HG03558 (cell line): ENCODE data around the gene NKD2.
"Not testable (repeated sequence)": the region's sequence is repeated elsewhere in the genome, so short reads cannot be mapped to it uniquely, and the experiment has no call there.

Experiments used
- ATAC-seq: cut with Tn5 transposase; IDR thresholded peaks from one replicate; pipeline ENCODE4 v1.9.1; 2021; ENCODE audit warnings: moderate number of reproducible peaks; ENCODE audit not compliant: unreplicated experiment; ENCODE audit errors: extremely low read depth

NKD2 gene

DNA sequence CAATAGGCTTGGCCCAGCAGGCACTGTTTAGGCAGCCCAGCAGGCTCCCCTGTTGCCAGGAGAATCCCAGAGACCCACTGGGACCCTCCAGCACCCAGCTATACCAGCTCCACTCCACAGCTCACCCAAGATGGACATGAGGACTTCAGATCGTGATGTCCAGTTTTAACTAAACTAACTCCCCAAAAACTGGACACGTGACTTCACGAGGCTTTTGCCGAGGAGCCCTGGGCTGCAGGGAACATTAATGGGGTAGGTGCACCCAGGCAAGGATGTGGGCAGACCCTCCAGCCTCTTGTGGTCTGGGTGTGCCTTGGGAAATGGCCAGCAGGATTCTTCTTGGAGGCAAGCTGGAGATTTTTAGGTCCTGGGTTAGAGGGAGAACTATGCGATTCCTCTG is 8.9 kb upstream of the NKD2 start:
- no peak for ATAC-seq

DNA sequence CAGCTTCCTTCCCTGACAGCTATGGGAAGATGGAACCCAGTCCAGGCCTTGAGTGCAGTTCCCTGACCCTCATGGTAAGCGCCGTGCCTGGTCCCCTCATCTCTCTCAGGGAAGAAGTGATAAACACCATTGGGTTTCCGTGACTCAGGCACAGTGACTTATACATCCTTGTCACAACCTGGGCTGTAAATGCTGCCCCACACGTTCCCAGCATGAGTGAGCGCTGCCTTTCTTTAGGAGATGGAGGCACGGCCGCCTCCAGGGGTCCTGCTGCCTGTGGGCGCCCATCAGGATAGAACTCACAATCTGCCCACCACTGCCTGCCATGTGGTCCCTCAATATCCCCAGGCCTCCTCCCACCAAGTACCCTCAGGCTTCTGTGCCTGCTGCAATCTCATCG is 8.3 kb upstream of the NKD2 start:
- no peak for ATAC-seq

DNA sequence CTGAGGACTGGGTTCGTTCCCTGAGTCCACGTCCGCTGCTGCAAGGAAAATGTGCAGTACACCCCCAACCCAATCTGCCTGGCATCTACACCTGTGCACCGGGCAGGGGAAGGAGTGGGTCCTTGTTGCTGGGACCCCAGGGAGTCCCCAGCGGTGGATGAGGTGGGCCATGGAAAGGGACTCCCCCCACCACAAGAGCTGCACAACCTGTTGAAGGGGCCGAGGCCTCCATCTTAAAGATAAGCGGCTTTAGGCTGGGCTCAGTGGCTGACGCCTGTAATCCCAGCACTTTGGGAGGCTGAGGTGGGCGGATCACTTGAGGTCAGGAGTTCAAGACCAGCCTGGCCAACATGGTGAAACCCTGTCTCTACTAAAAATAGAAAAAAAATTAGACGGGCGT is 7.8 kb upstream of the NKD2 start:
- not testable (repeated sequence) for ATAC-seq

DNA sequence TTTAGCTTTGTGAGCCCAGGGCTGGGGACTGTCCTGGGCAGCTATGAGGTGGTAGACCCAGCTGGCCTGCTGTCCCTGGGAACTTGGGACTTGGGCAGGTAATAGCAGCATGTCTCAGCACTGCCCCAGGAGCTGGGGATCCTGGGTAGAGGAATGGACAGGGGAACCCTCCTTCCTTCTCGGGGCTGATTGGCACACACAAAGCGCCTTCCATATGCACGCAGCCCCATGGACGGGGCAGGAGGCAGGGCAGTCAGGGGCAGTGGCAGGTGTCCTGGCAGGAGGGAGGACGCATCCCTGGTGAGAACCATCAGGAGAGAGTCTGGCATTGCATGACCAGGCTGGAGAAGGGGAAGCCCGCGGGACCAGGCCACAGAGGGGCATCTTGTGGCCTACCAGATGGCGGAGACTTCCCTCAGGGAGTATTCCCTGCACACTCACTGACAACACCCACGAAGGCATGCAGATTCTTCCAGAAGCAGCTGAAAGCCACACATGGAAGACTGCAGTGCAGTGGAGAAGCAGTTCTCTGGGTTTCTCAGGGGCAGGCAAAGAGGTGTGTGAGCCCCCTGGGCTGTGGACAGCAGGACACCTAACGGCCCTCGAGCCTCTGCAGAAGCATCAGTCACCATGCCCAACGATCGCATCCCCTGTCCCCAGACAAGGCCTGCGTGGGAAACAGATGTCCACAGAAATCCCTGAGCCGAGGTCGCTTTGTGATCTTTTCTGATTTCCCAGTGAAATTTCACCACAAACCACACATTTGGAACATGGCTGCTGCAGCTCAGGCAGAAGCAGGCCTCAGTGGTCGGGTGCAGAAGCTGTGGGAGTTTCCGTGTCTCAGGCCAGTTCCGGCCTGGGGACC is 7.0 kb upstream of the NKD2 start:
- ATAC-seq = no peak

DNA sequence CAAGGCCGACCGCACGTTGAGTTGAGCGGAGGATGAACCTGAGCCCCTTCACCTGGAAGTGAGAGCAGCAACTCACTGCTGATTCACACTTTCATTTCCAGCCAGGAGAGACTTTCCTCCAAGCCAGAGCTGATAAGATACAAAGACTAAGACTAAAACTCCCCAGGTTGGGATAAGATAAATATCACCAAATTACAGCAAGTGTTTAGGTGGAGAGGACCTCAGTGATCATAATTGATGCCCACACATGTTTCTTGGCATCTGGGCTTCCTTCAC is 6.4 kb upstream of the NKD2 start:
- ATAC-seq = no peak

DNA sequence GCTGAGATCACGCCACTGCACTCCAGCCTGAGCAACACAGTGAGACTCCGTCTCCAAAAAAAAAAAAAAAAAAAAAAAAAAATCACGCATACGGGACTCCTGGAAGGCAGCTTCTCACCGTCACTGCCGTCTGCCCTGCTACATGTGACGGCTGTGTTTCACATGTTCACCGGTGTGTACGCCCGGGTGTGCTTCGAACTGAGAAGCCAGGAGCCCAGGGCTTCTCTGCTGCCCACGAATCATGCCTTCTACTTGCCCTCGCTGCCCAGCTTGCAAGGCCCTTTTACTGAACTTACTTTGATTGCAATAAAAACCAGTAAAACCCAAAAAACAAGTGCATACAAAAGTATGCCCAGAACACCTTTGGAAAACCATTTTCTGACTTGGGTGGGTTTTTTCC is 5.8 kb upstream of the NKD2 start:
- ATAC-seq = no peak

DNA sequence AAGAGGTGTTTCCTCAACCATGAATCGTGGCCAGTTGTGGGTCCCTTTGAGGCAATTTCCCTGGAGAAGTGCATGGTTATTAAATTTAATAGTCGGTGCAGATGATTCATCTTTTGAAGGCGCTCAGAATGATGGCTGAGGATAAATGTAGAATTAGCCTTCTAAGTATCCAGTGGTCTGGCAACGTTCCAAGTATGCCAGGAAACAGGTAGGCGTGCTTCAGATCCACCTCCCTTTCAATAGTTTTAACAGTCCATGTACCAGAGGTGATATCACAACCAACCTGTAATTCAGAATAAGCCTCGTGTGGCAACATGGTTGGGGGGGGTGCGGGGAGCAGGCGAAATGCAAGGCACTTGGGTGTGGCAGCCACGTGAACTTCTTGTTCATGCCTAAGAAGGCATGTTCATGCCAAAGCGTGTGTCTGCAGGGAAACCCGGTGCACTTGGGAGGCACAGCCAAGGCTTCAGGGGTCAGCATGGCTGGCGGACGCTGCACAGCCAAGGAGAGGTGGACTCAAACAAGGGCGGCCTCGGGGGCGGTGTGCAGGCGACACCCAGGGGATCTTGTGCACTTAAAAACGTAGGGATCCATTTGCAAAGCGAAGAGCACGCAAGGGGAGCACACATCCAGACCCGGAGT is 5.2 kb upstream of the NKD2 start:
- no peak for ATAC-seq

DNA sequence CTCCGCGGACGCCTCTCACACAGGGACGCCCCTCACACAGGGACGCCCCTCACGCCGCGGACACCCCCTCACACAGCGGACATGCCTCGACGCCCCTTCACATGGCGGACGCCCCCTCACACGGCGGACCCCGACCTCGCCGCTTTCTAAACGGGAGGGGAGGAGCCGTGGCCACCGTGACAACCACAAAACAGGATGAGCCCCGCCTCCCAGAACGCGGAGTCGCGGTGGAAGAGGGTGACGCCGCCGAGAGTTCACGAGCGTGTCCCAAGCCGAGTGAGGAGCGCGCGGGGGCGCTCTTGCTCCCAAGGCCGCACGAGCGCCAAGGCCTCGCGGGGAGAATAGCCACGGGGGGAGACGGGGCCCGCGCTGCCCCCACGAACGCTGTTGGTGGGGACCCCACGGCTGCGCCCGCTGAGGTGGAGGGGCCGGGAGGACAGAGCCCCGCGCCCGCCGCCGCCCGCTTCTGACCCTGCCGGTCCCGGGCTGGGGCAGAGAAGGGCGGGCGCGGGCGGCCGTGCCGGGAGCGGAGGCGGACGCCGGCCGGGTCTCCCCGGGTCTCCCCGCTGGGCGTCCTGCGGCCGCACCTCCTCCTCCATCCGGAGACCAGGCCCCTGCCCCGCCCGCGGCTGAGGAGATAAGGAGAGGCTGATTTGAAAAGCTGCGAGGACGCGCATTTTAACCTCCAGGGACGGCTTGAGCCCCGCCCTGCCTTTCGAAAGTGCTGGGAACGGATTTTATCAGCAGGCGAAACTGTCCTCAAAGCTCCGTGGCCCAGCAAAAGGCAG is 3.9 kb upstream of the NKD2 start:
- ATAC-seq = no peak

DNA sequence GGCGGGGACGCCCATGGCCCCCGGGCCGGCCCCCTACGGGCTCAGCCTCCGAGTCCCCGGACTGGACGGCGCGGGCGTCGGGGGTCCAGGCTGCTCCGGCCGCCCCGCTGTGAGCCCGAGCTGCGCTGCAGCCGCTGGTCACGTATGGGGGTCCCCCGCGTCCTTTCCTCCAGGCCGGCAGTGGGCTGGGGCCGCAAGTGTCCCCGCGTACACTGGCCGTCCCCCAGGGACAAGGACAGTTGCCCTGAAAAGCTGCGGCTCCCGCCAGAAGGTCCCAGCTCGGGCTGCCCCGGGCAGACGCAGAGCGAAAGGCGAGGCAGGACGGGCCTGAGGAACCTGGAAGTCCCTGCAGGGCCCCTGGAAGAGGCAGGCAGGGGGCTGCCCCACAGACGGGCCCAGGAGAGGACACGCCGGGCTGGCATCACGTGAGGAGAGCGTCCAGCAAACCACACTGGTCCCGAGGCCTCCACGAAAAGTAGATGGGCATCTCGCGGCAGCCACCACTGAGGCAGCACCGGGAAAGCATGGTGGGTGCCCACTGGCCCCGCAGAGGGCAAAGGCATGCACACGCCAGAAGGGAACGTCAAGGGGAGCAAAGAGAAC is 3.3 kb upstream of the NKD2 start:
- no peak for ATAC-seq

DNA sequence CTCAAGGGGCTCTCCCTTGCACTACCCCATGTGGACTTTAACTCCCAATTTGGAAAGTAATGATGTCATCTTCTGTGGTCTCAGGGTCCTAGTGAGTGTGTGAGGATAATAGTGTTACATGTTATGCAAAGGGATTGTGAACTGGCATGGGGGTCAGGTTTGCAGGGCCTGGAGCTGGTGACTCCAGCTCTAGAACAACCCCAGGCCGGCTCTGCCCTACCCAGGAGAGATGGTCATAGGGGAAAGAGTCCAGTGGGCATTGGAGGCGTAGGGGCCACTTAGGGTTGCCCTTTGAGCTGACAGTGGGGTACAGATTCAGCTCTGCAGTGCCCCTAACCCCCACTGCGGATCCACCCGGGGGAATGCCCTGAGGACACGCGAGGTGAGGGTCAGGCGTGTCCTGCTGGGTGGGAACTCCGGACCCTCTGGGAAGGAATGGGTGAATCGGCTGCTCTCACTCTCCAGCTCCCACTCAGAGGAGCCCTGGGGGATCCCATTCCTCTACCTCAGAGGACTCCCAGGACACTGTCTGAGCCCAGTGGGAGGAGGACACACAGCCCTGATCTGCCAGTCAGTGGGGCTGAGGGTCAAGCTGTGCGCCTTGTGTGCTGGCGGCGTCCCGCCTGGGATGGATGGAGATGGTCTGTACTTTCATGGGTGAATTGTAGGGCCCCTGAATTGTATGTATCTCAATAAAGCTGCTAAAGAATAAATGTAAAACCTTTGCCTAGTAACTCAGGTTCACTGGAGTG is 2.5 kb upstream of the NKD2 start:
- no peak for ATAC-seq

DNA sequence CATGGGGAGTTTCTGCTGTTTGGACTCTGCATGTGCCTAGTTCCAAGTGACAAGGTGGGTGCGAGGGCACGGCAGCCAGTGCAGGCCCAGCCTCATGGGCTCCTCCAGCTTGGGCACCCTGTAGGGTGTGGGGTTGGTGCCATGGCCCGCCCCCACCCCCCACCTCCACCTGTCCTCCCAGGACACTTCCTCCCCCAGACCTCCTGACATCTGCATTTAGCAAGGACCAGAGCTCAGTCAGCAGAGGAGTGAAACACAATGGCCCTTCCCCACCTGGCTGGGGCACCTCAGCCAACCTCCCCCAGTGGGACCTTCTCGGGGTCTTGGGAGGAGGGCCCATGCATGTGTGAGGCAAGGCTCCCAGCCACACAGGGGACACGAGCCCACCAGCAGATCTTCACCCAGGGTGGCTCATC is 1.9 kb upstream of the NKD2 start:
- ATAC-seq = no peak

DNA sequence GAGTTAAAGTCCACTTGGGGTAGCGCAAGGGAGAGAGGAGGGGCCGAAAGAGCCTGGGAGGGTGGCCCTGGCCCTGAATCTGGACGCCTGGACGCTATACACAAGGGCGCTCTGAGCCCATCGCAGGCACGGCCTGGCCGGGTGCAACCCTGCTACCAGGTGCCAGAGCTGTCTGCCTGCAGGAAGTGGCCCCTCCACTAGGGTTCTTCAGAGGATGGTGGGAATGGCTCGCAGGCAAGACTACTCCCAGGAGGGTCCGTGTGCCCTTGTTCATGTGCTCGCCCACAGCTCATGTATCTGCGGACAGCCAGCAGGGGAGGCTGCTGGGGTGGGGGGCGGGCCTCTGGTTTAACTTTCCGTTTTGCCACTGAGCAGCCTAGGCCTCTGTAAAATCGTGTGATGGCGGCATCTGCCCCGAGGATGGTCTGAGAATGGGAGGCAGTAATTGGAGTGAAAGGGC is 1.4 kb upstream of the NKD2 start:
- ATAC-seq = no peak

DNA sequence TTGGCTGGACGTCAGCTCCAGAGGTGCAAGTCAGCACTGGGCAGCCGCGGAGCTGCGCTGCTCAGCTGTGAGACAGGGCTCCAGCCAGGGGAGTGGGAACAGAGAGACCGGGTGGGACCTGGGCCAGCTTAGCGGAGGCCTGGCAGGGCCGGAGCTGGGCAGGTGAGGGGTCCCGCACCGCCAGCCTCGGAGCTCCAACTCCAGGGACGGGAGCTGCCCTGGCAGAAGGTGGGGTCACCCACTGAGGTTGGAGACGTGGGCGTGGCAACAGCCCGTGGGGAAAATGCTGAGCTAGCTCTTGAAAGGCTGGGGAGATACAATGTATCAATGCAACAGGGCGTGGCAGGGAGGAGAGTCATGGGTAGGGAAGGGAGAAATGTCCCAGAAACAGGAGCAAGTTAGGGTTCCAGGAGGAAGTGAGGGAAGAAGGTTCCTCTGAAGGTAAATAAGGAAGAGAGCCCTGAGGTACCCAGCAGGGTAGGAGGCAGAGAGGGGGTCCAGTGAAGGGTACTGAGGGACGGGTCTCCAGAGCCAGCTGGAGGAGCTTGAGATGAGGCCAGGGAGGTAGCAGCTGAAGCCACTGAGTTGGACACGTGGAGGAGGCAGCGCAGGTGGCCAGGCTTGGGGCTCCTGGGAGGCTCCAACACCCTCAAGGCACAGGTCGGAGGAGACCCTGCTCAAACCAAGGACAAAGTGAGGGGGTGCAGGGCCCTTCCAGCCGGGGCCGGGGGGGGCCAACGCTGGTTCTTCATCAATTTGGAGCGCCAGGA is 736 bp upstream of the NKD2 start:
- no peak for ATAC-seq

DNA sequence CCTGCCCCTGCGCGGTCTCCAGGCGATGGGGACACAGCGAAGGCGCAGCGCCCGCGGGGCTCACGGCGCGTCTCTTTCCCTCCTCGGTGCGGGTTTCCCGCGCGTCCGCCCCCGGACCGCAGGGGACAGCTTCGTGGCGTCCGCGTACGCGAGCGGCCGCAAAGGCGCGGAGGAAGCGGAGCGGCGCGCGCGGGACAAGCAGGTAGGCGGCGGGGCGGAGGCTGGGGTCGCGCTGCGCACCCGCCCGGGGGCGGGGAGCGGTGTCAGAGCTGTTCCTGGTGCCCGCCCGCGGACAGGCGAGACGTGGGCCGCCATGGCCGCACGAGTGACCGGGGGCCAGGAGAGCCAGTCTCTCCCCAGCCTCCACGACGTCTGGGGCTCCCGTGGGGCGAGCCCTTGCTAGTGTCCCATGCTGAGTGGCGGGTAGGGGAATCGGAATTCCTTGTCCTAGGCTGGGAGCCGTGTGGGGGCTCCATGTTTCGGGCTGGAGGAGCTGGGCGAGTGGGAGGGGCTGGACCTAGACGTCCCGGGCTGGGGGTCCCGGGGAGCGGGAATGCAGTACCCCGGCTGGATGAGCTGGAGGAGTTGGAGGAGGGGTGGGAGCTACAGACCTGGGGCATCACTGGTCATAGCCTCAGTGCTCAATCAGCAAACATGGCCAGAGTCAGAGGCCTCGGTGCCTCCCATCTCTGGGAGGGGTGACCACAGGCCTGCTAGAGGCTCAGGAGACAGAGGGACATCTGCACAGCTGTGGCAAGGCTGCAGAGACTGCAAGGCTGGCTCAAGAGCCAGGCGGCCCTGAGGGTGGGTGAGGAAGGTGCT is 968 bp downstream of the NKD2 start:
- ATAC-seq = no peak

DNA sequence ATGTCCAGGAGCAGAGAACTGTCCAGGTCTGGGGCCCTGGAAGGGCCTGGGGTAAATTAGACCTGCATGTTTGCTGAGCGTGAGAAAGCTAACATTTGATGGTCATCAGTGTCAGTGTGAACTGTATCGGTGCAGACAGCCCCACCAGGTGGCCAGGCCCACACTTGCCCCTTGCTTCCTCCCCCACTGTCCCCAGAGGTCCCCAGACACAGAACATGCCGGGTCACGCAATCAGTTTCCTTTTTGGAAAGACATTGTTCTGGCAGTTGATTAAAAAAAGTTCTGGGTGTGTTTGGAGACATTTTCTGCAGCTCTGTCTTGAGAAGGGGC is 1.5 kb downstream of the NKD2 start:
- ATAC-seq = no peak

DNA sequence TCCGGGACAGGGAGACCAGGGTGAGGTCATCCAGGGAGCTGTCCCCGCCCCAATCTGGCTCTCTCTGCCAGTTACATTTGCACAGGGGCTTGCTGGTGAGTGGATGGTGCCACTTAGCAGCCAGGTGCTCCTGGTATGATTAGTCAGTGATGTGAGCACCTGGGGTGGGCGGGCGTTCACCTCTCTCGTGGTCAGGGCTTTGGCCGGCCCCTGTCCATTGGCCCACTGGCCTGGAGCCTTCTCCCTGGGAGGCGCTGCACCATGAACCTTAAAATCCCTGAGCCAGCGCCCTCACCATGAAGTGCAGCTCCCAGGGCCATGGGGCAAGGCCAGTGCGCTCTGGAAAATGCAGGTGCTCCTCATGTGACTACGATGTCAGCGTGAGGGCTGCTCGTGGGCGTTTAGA is 2.0 kb downstream of the NKD2 start:
- ATAC-seq = no peak

DNA sequence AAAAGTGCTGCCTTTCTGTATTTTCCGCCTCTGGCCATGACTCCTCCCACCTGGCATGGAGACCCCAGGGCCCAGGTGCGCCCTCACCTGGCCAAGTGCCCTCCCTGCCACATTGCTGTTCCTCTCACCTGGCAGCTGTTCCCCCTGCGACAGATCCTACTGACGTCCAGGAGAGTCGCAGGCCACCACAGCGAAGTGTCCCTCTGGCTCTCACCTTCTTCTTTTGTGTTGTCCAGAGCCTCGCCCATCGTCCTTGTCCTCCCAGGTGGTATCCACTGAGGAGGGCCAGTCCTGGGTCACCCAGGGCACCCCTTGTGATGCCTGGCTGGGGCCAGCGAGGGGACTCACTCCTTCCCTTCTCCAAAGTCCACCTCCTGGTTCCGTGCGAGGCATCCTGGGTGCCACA is 2.6 kb downstream of the NKD2 start:
- no peak for ATAC-seq

DNA sequence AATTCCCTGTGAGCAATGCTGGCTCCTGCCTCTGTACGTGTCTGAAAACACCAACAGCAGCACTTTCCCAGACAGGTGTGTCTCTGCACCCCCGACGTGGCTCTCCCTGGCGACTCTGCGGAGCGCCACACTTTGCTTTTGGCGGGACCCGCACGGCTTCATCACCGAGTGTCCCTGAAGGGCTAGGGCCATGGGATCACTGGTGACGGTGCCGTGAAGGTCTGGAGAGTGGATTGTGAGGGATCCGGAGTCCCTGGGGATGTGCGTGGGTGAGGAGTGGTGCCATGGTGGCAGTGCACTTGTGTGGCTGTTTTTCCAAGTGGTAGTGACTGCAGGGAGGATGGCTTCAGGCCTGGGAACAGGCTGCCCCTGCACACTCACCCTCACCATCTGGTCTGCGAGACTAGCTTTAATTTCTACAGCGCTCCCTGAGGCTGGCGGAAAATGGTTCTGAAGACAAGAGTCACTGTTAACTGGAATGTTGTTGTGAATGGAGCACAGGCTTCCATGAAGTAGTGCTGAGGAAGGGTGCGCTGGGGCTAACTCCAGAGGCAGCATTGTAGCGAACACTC is 3.2 kb downstream of the NKD2 start:
- no peak for ATAC-seq
